Tibial artery (tissue), 4 donors: ENCODE measurements around the gene P3H2.

ENCODE experiments used
- DNase-seq, 2 donors: peaks; one replicate each; pipeline ENCODE4 v3.0.0-alpha.2; 2019
- H3K27ac ChIP-seq, 2 donors: fragments of 200-600 bp; sonication (generic) in 1 of 2; 1 replicate in 1 of 2; 2 replicates in 1 of 2; pipeline ENCODE4 v1.5.1; 2018 to 2019; ENCODE audit warnings: mild to moderate bottlenecking in 1 of 2
- H3K27me3 ChIP-seq, 2 donors: fragments of 200-600 bp; sonication (generic) in 1 of 2; one replicate each; pipeline versions ENCODE4 v1.5.1 to v1.6.0; 2016 to 2019
- H3K36me3 ChIP-seq, 3 donors: fragments of 200-600 bp; sonication (generic) in 2 of 3; one replicate each; pipeline ENCODE4 v1.5.1; 2016 to 2019; ENCODE audit warnings: mild to moderate bottlenecking in 2 of 3
- H3K4me1 ChIP-seq, 4 donors: fragments of 200-600 bp; sonication (generic) in 2 of 4; 1 replicate in 3 of 4; 2 replicates in 1 of 4; pipeline ENCODE4 v1.5.1; 2016 to 2019
- H3K4me3 ChIP-seq, 2 donors: fragments of 200-600 bp; sonication (generic) in 1 of 2; 1 replicate in 1 of 2; 2 replicates in 1 of 2; pipeline ENCODE4 v1.5.1; 2018 to 2019; ENCODE audit warnings: mild to moderate bottlenecking in 2 of 2
- H3K9me3 ChIP-seq, 3 donors: fragments of 200-600 bp; sonication (generic) in 1 of 3; one replicate each; pipeline ENCODE4 v1.5.1; 2016 to 2019
- CTCF ChIP-seq, 2 experiments: fragments of 200-600 bp in 1 of 2; fragments of 450-650 bp in 1 of 2; IDR thresholded peaks; one replicate each; pipeline ENCODE4 v1.5.1; 2017 to 2019; ENCODE audit warnings: antibody characterized with exemption in 2 of 2, mild to moderate bottlenecking in 1 of 2, moderate library complexity in 1 of 2
- intact Hi-C: fragments of 100-400 bp; cut with DNase I; formaldehyde crosslinking; loops from one replicate; pipeline ENCODE4 v1.15.0; 2023; ENCODE audit warnings: low total_unique reads

Gene P3H2

GRCh38 chr3:189949580-189949979, 171.1 kb downstream of the P3H2 start:
- intact Hi-C loops = no loop called here
- TF ChIP-seq CTCF (IDR thresholded peaks at IDR 0.05) = no peak
- Histone ChIP-seq H3K36me3 (no peaks in the 10 kb centered on the region), H3K27me3 (no peaks in the 10 kb centered on the region), H3K27ac (no peak overlapping the region), H3K4me1 (peaks cover 0 to 6% (median 2%) of the 10 kb centered on the region in 4 donors), H3K4me3 (no peak overlapping the region), H3K9me3 (no peaks in the 10 kb centered on the region)
- DNase-seq = no peak

GRCh38 chr3:189948724-189949045, 172.0 kb downstream of the P3H2 start:
- intact Hi-C loops = no loop called here
- Histone ChIP-seq H3K27ac (no peak overlapping the region), H3K4me3 (no peak overlapping the region), H3K27me3 (no peaks in the 10 kb centered on the region), H3K4me1 (peaks cover 0 to 6% (median 2%) of the 10 kb centered on the region in 4 donors), H3K9me3 (no peaks in the 10 kb centered on the region), H3K36me3 (no peaks in the 10 kb centered on the region)
- no peak for DNase-seq
- no peak for TF ChIP-seq CTCF (IDR thresholded peaks at IDR 0.05)

- intact Hi-C loops = no loop called here
- DNase-seq = no peak
These were observed 172.6 kb downstream of the P3H2 start for GRCh38 chr3:189947948-189948723.

GRCh38 chr3:189947068-189947467, 173.6 kb downstream of the P3H2 start:
- no peaks in the 10 kb centered on the region for H3K27me3 ChIP-seq
- H3K9me3 ChIP-seq = no peaks in the 10 kb centered on the region
- no peak for DNase-seq
- no peak overlapping the region for H3K27ac ChIP-seq
- H3K4me1 ChIP-seq = peaks cover 0 to 6% (median 2%) of the 10 kb centered on the region in 4 donors
- TF ChIP-seq CTCF (IDR thresholded peaks at IDR 0.05) = no peak
- intact Hi-C loops = no loop called here
- H3K4me3 ChIP-seq = no peak overlapping the region
- H3K36me3 ChIP-seq = no peaks in the 10 kb centered on the region

More at GRCh38 chr3:189947948-189948723, 172.6 kb downstream of the P3H2 start:
- no peaks in the 10 kb centered on the region for H3K36me3 ChIP-seq
- peaks cover 0 to 6% (median 2%) of the 10 kb centered on the region in 4 donors for H3K4me1 ChIP-seq
- H3K27me3 ChIP-seq = no peaks in the 10 kb centered on the region
- peak; percentile 40 to 55 for TF ChIP-seq CTCF (IDR thresholded peaks at IDR 0.05)
- no peak overlapping the region for H3K27ac ChIP-seq
- no peak overlapping the region for H3K4me3 ChIP-seq
- no peaks in the 10 kb centered on the region for H3K9me3 ChIP-seq

- no peak for TF ChIP-seq CTCF (IDR thresholded peaks at IDR 0.05)
- H3K4me3 ChIP-seq = no peak overlapping the region
- peaks cover 0 to 9% (median 2%) of the 10 kb centered on the region in 4 donors for H3K4me1 ChIP-seq
- no peaks in the 10 kb centered on the region for H3K9me3 ChIP-seq
- no peaks in the 10 kb centered on the region for H3K36me3 ChIP-seq
- DNase-seq = no peak
- no peak overlapping the region for H3K27ac ChIP-seq
- H3K27me3 ChIP-seq = no peaks in the 10 kb centered on the region
- intact Hi-C loops = no loop called here
These were observed 174.6 kb downstream of the P3H2 start for GRCh38 chr3:189945935-189946709.
